ENCODE data around the gene KRTAP12-1. TPM values are rescaled to one million over a fixed set of nuclear protein-coding genes. Genes with fewer than 3 reads are reported as not detected.

The KRTAP12-1 gene
- total and polyA plus RNA-seq, 11 donors = not detected

DNA sequence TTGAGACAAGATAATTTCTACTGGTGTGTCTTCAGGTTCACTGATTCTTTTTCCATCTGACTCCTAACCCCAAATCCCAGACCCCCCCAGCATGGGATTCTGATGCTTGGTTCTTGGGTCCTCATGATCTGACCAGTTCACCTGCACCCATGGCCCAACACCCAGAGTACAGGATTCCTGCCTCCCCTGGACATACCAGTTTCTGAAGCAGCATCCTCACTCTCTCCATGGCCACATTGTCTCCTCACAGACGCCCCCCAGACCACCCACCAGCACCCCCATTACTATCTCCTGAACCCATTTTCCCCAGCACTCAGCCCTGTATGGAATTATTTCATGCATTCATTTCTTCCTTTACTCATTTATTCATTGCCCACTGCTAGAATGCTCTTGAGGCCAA is 25.1 kb downstream of the KRTAP12-1 start:
- intact Hi-C loops (cut with DNase I) = no loop called here
- no peak for ATAC-seq
- TF ChIP-seq, protein P1, sequence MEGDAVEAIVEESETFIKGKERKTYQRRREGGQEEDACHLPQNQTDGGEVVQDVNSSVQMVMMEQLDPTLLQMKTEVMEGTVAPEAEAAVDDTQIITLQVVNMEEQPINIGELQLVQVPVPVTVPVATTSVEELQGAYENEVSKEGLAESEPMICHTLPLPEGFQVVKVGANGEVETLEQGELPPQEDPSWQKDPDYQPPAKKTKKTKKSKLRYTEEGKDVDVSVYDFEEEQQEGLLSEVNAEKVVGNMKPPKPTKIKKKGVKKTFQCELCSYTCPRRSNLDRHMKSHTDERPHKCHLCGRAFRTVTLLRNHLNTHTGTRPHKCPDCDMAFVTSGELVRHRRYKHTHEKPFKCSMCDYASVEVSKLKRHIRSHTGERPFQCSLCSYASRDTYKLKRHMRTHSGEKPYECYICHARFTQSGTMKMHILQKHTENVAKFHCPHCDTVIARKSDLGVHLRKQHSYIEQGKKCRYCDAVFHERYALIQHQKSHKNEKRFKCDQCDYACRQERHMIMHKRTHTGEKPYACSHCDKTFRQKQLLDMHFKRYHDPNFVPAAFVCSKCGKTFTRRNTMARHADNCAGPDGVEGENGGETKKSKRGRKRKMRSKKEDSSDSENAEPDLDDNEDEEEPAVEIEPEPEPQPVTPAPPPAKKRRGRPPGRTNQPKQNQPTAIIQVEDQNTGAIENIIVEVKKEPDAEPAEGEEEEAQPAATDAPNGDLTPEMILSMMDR (IDR thresholded peaks at IDR 0.05) = no peak
- no peak for TF ChIP-seq POLR2A (IDR thresholded peaks at IDR 0.05)
- H3K36me3 ChIP-seq = no peaks in the 10 kb centered on the region
- WGBS, 4 donors = 44 to 71% (median 64%) methylated on average over 1 of the region's 1 CpG
- no peak overlapping the region for H3K4me3 ChIP-seq
- H3K27ac ChIP-seq = peak overlapping the region in 1 of 12 donors; percentile 74
- peaks cover 0 to 17% (median 4%) of the 10 kb centered on the region in 12 donors for H3K9me3 ChIP-seq
- peaks cover 0 to 4% (median 0%) of the 10 kb centered on the region in 12 donors for H3K4me1 ChIP-seq
- peaks cover 0 to 8% (median 0%) of the 10 kb centered on the region in 9 donors for H3K27me3 ChIP-seq
- DNase-seq = no peak

DNA sequence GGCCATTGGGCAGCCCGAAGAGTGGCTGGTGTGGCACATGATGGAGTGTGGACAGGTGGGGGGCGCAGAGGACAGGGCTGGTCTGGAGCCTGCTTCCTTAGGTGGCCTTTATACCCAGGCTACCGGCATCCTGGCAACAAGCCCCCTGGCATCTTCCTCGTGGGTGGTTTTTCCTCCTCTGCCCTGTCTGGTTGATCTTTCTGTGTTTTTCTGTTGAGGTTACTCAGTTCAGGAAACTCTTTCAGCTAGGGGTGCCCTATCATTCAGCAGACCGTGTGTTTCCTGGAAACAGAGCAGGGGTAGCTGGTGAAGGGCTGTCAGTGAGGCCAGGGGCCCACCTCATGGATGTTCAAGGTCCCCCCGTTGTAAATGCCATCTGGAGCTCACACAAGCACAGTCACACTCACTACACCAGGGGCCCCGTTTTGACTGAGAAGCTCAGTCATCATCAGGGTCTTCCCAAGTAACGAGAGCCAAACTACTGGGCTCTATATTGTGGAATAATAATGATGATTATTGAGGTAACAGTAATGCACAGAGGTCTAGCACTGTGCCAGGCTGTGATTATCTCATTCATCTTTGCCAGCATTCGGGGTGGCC is 27.3 kb downstream of the KRTAP12-1 start, which contains the start of gene KRTAP12-4:
TSS of gene KRTAP12-4 (minus strand) at position 84 of the 600 bp plus-strand sequence. CDS start at position 39, 45 bp downstream.
- intact Hi-C loops (cut with DNase I) = no loop called here
- no peak for DNase-seq
- WGBS, 4 donors = 69 to 76% (median 72%) methylated on average over 9 of the region's 9 CpGs
- Histone ChIP-seq H3K4me3 (no peak within 1 kb of the TSS), H3K9me3 (peaks cover 0 to 17% (median 4%) of the 10 kb centered on the region in 12 donors), H3K36me3 (no peaks in the 10 kb centered on the region), H3K4me1 (peaks cover 0 to 4% (median 0%) of the 10 kb centered on the region in 12 donors), H3K27me3 (peaks cover 0 to 8% (median 0%) of the 10 kb centered on the region in 9 donors), H3K27ac (peak within 1 kb of the TSS in 1 of 12 donors; percentile 49)
- ATAC-seq = no peak
- TF ChIP-seq, protein P1 (IDR thresholded peaks at IDR 0.05) = no peak
- no peak for TF ChIP-seq POLR2A (IDR thresholded peaks at IDR 0.05)

DNA sequence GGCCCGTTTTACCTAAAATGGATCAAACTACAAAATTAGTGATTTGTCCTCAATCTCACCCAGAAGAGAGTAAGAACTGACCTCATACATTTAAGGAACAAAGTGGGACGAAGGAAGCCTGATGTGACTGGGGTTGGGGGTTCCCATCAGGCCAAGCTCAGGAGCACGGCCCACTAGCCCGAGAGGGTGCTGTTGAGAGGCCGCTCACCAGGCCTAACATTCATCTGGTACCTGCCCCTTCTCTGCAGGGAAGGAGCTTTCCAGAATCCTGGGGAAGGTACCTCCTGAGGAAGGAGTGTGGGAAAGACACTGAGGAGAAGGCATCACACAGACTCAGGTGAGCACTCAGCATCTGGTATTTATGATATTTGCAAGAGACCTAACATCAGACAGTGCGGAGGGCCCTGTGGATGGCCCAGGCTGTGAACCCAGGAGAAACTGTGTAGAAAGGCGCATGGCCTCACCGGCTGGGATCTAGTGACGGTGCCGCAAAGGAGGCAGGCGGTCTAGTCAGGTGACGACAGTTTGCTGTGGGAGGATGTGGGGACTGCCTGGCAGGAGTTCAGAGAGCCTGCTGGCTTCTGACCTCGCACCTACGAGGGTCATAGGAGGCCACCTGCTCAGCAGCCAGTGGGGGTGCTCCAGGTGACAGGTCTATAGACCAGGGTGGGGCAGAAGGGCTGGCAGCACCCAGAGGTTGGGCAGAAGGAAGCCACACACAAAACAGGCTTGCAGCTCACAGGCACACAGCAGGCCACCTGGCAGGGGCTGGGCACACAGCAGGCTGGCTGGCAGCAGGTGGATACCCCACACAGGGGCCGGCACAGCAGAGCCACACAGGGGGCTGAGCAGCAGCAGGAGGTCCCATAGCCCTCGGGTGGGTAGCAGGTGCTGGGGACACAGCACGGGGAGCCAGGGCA is 28.0 kb downstream of the KRTAP12-1 start:
- Histone ChIP-seq H3K4me3 (no peak overlapping the region), H3K27me3 (peaks cover 0 to 8% (median 0%) of the 10 kb centered on the region in 9 donors), H3K4me1 (no peaks in the 10 kb centered on the region), H3K27ac (peak overlapping the region in 1 of 12 donors; percentile 49), H3K9me3 (peaks cover 0 to 17% (median 4%) of the 10 kb centered on the region in 12 donors), H3K36me3 (no peaks in the 10 kb centered on the region)
- peak in 1 of 5 donors; percentile 55 for DNase-seq
- 73 to 76% (median 75%) methylated on average over 16 to 17 of the region's 17 CpGs for WGBS, 4 donors
- no peak for TF ChIP-seq POLR2A (IDR thresholded peaks at IDR 0.05)
- intact Hi-C loops (cut with DNase I) = no loop called here
- no peak for ATAC-seq

DNA sequence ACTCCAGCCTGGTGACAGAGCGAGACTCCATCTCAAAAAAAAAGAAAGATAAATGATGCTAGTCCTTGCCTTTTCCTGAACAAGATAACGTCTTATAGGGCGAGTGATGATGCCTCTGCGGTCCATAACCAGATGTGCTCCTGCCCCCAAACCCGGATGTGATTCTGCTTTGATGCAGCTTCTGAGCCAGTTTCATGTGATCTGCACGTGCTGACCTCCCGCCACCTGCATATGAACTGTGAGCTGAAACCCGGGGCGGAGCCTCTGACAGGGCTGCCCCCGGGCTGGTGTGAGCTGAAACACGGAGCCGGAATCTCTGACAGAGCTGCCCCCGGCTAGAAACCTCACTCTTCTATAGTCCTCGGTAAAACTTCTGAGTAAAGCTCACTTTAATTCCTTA is 28.8 kb downstream of the KRTAP12-1 start:
- ATAC-seq = no peak
- Histone ChIP-seq H3K4me1 (no peaks in the 10 kb centered on the region), H3K4me3 (no peak overlapping the region), H3K36me3 (no peaks in the 10 kb centered on the region), H3K27ac (no peak overlapping the region), H3K9me3 (peaks cover 0 to 17% (median 4%) of the 10 kb centered on the region in 12 donors), H3K27me3 (peaks cover 0 to 4% (median 0%) of the 10 kb centered on the region in 9 donors)
- no peak for DNase-seq
- 55 to 74% (median 66%) methylated on average over 14 of the region's 14 CpGs for WGBS, 4 donors
- no peak for TF ChIP-seq POLR2A (IDR thresholded peaks at IDR 0.05)
- TF ChIP-seq, protein P1 (IDR thresholded peaks at IDR 0.05) = no peak
- intact Hi-C loops (cut with DNase I) = no loop called here

All from heart left ventricle (tissue), 16 donors.